Measurements from ENCODE around the gene CER1. TPM values are rescaled to one million over a fixed set of nuclear protein-coding genes. Genes with fewer than 3 reads are reported as not detected.

Gene CER1
- total and polyA plus RNA-seq, 10 of the 15 experiments (the other 5 are each of a cell fraction or from before 2014, with no cell fraction given): not detected

GRCh38 chr9:14752871-14753270, 30.3 kb upstream of the CER1 start:
- intact Hi-C loops (cut with micrococcal nuclease; ENCODE audit: unreplicated experiment): no loop called here
- H3K9ac ChIP-seq (ENCODE audit: control insufficient read depth, insufficient read depth, low read length): no peak overlapping the region
- no peaks in the 10 kb centered on the region for H3K79me2 ChIP-seq (ENCODE audit: control insufficient read depth, insufficient read depth, low read length)
- ATAC-seq: no peak
- in situ Hi-C loops (cut with MboI): no loop called here
- ChIA-PET POLR2A (no interaction called here), RAD21 (ENCODE audit: unreplicated experiment) (no interaction called here), SMC1A (ENCODE audit: uncharacterized antibody, unreplicated experiment) (no interaction called here), CTCF (interaction anchor here (1.5 kb wide), 1 partner anchor 14 kb away, joined by 6 read pairs; no protein-coding TSS in a partner anchor)
- H3K27ac ChIP-seq (ENCODE audit: control insufficient read depth, insufficient read depth): no peak overlapping the region
- H3K4me3 ChIP-seq: no peak overlapping the region
- no peak overlapping the region for H3K4me2 ChIP-seq (ENCODE audit: control insufficient read depth, insufficient read depth)
- no peaks in the 10 kb centered on the region for H3K36me3 ChIP-seq (ENCODE audit: control insufficient read depth in 2 of 2, insufficient read depth in 2 of 2, low read length in 1 of 2)
- no peak for DNase-seq (ENCODE audit: low read depth, low spot score)
- no peaks in the 10 kb centered on the region for H3K9me3 ChIP-seq (replicated peaks; ENCODE audit: control insufficient read depth, insufficient read depth, low read length)
- H2AFZ ChIP-seq (ENCODE audit: control insufficient read depth, low read depth, low read length): no peak overlapping the region
- H3K27me3 ChIP-seq (replicated peaks in 1 of 2; ENCODE audit: control insufficient read depth in 2 of 2, insufficient read depth in 2 of 2, low read length in 1 of 2): no peaks in the 10 kb centered on the region; a peak in 3 of 4 replicates
- no peak for FAIRE-seq
- no peaks in the 10 kb centered on the region for H4K20me1 ChIP-seq (ENCODE audit: control insufficient read depth, insufficient read depth)
- H3K4me1 ChIP-seq (ENCODE audit: control insufficient read depth, insufficient read depth, low read length): no peaks in the 10 kb centered on the region
- WGBS (ENCODE audit: insufficient coverage, insufficient replicate concordance, low lambda C conversion rate, missing lambda C conversion rate): 36% methylated on average over 1 of the region's 1 CpG
- BruUV-seq (replicated peaks): no TSS peak
- no peak for TF ChIP-seq MEF2B (IDR thresholded peaks at IDR 0.05; ENCODE audit: partially characterized antibody, poor library complexity, severe bottlenecking)
- no peak for TF ChIP-seq ZBTB40 (IDR thresholded peaks at IDR 0.05; ENCODE audit: borderline replicate concordance)
- TF ChIP-seq CUX1 (IDR thresholded peaks at IDR 0.05; ENCODE audit: insufficient replicate concordance, low read depth, low read length): no peak
- TF ChIP-seq BCL3 (IDR thresholded peaks at IDR 0.05; ENCODE audit: borderline replicate concordance, insufficient read depth, low read depth, low read length, poor library complexity, severe bottlenecking): no peak
- no peak for TF ChIP-seq BCLAF1 (IDR thresholded peaks at IDR 0.05)
- TF ChIP-seq FOS (IDR thresholded peaks at IDR 0.05; ENCODE audit: borderline replicate concordance, extremely low read depth, insufficient read length): no peak
- TF ChIP-seq POLR2A (IDR thresholded peaks at IDR 0.05; ENCODE audit: low read depth, low read length): no peak
- no peak for TF ChIP-seq RB1 (IDR thresholded peaks at IDR 0.05; ENCODE audit: borderline replicate concordance)
- no peak for TF ChIP-seq NR2C2 (IDR thresholded peaks at IDR 0.05; ENCODE audit: borderline replicate concordance, control insufficient read depth, insufficient read length, low read depth)

Measured in GM12878 (cell line).